ENCODE data around the gene RAB30. TPM values are rescaled to one million over a fixed set of nuclear protein-coding genes. Genes with fewer than 3 reads are reported as not detected.
"Not testable (repeated sequence)": the region's sequence is repeated elsewhere in the genome, so short reads cannot be mapped to it uniquely, and the experiment has no call there.

Gene RAB30
- total RNA-seq, 1 donor from 2014 or later, result 5.8 TPM

- TF ChIP-seq CTCF (IDR thresholded peaks at IDR 0.05; ENCODE audit: insufficient read depth, low read length, poor library complexity, severe bottlenecking), result no peak
- Histone ChIP-seq H3K4me3 (ENCODE audit: low read depth, low read length) (no peak overlapping the region), H3K36me3 (ENCODE audit: control insufficient read depth, insufficient read depth, low read length) (no peaks in the 10 kb centered on the region), H3K27me3 (ENCODE audit: control insufficient read depth, insufficient read depth, low read length) (no peaks in the 10 kb centered on the region)
- no peak for DNase-seq (ENCODE audit: low read depth)
Observed at GRCh38 chr11:82945682-82946081, 126.0 kb downstream of the RAB30 start.

GRCh38 chr11:82945041-82945440 lies 126.7 kb downstream of the RAB30 start:
- H3K4me3 ChIP-seq (ENCODE audit: low read depth, low read length); H3K36me3 ChIP-seq (ENCODE audit: control insufficient read depth, insufficient read depth, low read length); DNase-seq (ENCODE audit: low read depth); H3K27me3 ChIP-seq (ENCODE audit: control insufficient read depth, insufficient read depth, low read length): not testable (repeated sequence)

GRCh38 chr11:82944198-82944597 lies 127.5 kb downstream of the RAB30 start:
- no peak for DNase-seq (ENCODE audit: low read depth)

GRCh38 chr11:82943430-82943829 lies 128.3 kb downstream of the RAB30 start:
- H3K27me3 ChIP-seq (ENCODE audit: control insufficient read depth, insufficient read depth, low read length); H3K36me3 ChIP-seq (ENCODE audit: control insufficient read depth, insufficient read depth, low read length); H3K4me3 ChIP-seq (ENCODE audit: low read depth, low read length); DNase-seq (ENCODE audit: low read depth): not testable (repeated sequence)

More at GRCh38 chr11:82944198-82944597, 127.5 kb downstream of the RAB30 start:
- TF ChIP-seq CTCF (IDR thresholded peaks at IDR 0.05; ENCODE audit: insufficient read depth, low read length, poor library complexity, severe bottlenecking), result no peak
- H3K27me3 ChIP-seq (ENCODE audit: control insufficient read depth, insufficient read depth, low read length), result no peaks in the 10 kb centered on the region
- H3K4me3 ChIP-seq (ENCODE audit: low read depth, low read length), result no peak overlapping the region
- H3K36me3 ChIP-seq (ENCODE audit: control insufficient read depth, insufficient read depth, low read length), result no peaks in the 10 kb centered on the region

- DNase-seq (ENCODE audit: low read depth), result no peak
Observed at GRCh38 chr11:82942376-82942775, 129.3 kb downstream of the RAB30 start.

GRCh38 chr11:82939456-82939855 lies 132.2 kb downstream of the RAB30 start:
- DNase-seq (ENCODE audit: low read depth), result no peak
- no peak for TF ChIP-seq CTCF (IDR thresholded peaks at IDR 0.05; ENCODE audit: insufficient read depth, low read length, poor library complexity, severe bottlenecking)
- H3K36me3 ChIP-seq (ENCODE audit: control insufficient read depth, insufficient read depth, low read length), result no peaks in the 10 kb centered on the region
- H3K27me3 ChIP-seq (ENCODE audit: control insufficient read depth, insufficient read depth, low read length), result no peaks in the 10 kb centered on the region
- H3K4me3 ChIP-seq (ENCODE audit: low read depth, low read length), result no peak overlapping the region

More at GRCh38 chr11:82942376-82942775, 129.3 kb downstream of the RAB30 start:
- Histone ChIP-seq H3K4me3 (ENCODE audit: low read depth, low read length) (no peak overlapping the region), H3K36me3 (ENCODE audit: control insufficient read depth, insufficient read depth, low read length) (no peaks in the 10 kb centered on the region), H3K27me3 (ENCODE audit: control insufficient read depth, insufficient read depth, low read length) (no peaks in the 10 kb centered on the region)
- no peak for TF ChIP-seq CTCF (IDR thresholded peaks at IDR 0.05; ENCODE audit: insufficient read depth, low read length, poor library complexity, severe bottlenecking)

- Histone ChIP-seq H3K4me3 (ENCODE audit: low read depth, low read length) (no peak overlapping the region), H3K36me3 (ENCODE audit: control insufficient read depth, insufficient read depth, low read length) (no peaks in the 10 kb centered on the region), H3K27me3 (ENCODE audit: control insufficient read depth, insufficient read depth, low read length) (no peaks in the 10 kb centered on the region)
- no peak for TF ChIP-seq CTCF (IDR thresholded peaks at IDR 0.05; ENCODE audit: insufficient read depth, low read length, poor library complexity, severe bottlenecking)
- no peak for DNase-seq (ENCODE audit: low read depth)
Observed at GRCh38 chr11:82937554-82937953, 134.1 kb downstream of the RAB30 start.
